Measurements from ENCODE around the gene GARS1. TPM values are rescaled to one million over a fixed set of nuclear protein-coding genes. Genes with fewer than 3 reads are reported as not detected.
A peak's percentile ranks its signal among the peaks of the same experiment; 100 is the strongest.

GARS1 gene
- polyA plus RNA-seq, 3 donors, result 46.0 to 68.4 (median 48.6) TPM

DNA sequence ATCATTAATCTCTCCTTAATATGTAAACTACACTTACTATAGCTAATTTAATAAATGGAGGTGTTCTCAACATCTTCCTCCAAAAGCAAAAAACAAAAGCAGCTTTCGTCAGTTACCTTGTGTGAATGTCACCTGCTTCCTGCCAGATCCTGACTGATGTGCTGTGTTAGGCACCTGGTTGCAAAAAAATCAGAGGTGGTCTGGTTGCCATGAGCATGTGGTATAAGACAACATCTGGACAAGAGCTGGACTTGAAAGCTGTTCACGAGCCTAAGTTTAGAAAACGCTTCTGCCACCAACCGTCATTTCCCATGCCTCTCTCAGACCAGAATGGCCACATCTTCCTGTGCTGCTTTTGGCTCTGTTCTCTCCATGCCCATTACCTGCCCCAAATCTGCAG, 48.1 kb upstream of the GARS1 start:
- DNase-seq, result no peak
- Histone ChIP-seq H3K79me2 (ENCODE audit: insufficient read depth, low read length) (no peaks in the 10 kb centered on the region), H3K4me2 (replicated peaks; ENCODE audit: extremely low read depth, low read length, poor library complexity, severe bottlenecking) (no peak overlapping the region), H3K4me1 (ENCODE audit: control insufficient read depth in 1 of 2, insufficient read depth in 2 of 2, low read length in 2 of 2) (peaks cover 16 to 18% of the 10 kb centered on the region in 2 donors), H3K27ac (ENCODE audit: low read depth in 1 of 2, low read length in 2 of 2) (peak overlapping the region in 1 of 2 donors; percentile 3), H3K27me3 (ENCODE audit: control insufficient read depth in 2 of 2, insufficient read depth in 2 of 2, low read length in 2 of 2) (no peaks in the 10 kb centered on the region), H4K20me1 (ENCODE audit: insufficient read depth, low read length) (no peaks in the 10 kb centered on the region), H3K9me3 (replicated peaks in 1 of 2; ENCODE audit: control insufficient read depth in 1 of 2, insufficient read depth in 1 of 2, low read length in 2 of 2) (no peaks in the 10 kb centered on the region), H3K36me3 (replicated peaks in 1 of 2; ENCODE audit: control insufficient read depth in 1 of 2, insufficient read depth in 2 of 2, low read length in 2 of 2) (peaks cover 30 to 60% of the 10 kb centered on the region in 2 donors), H2AFZ (ENCODE audit: insufficient read depth, low read depth, low read length, poor library complexity, severe bottlenecking) (no peak overlapping the region), H3K4me3 (replicated peaks in 1 of 3; ENCODE audit: low read depth in 2 of 3, low read length in 3 of 3) (no peak overlapping the region), H3K9ac (ENCODE audit: insufficient read depth, low read length, poor library complexity, severe bottlenecking) (no peak overlapping the region)
- peaks cover 0 to 4% (median 0%) of the 10 kb centered on the region in 7 donors for H3K9me3 Mint-ChIP-seq
- no peak overlapping the region for H3K4me3 Mint-ChIP-seq
- WGBS (ENCODE audit: insufficient coverage), result 100% methylated on average over 4 of the region's 4 CpGs
- peaks cover 0 to 3% (median 1%) of the 10 kb centered on the region in 3 donors for H3K27me3 Mint-ChIP-seq (ENCODE audit: low read depth in 3 of 3)
- intact Hi-C loops (cut with micrococcal nuclease), result no loop called here
- H3K36me3 Mint-ChIP-seq, result peaks cover 48 to 57% of the 10 kb centered on the region in 2 donors
- TF ChIP-seq, protein P1, sequence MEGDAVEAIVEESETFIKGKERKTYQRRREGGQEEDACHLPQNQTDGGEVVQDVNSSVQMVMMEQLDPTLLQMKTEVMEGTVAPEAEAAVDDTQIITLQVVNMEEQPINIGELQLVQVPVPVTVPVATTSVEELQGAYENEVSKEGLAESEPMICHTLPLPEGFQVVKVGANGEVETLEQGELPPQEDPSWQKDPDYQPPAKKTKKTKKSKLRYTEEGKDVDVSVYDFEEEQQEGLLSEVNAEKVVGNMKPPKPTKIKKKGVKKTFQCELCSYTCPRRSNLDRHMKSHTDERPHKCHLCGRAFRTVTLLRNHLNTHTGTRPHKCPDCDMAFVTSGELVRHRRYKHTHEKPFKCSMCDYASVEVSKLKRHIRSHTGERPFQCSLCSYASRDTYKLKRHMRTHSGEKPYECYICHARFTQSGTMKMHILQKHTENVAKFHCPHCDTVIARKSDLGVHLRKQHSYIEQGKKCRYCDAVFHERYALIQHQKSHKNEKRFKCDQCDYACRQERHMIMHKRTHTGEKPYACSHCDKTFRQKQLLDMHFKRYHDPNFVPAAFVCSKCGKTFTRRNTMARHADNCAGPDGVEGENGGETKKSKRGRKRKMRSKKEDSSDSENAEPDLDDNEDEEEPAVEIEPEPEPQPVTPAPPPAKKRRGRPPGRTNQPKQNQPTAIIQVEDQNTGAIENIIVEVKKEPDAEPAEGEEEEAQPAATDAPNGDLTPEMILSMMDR (IDR thresholded peaks at IDR 0.05), result no peak
- peak overlapping the region in 1 of 7 donors; percentile 51 for H3K27ac Mint-ChIP-seq
- peaks cover 18% of the 10 kb centered on the region for H3K4me1 Mint-ChIP-seq

DNA sequence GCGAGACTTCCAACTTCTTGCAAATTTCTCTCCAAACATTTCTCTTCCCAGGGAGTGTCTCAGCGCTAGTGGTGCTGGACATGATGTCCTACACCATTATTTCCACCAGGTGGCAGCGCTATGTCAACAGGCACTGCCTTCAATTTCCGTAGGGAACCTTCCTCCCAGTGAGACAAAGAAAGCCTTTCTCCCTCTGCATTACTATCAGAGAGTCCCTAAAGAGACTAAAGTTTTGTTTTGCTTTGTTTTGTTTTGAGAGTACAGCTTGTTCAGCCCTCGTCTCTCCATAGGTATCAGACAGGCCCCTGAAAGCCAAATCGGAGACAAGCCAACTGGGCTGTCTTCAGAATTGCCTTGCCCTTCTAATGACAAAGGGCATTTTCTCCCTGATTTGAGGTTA, 45.8 kb upstream of the GARS1 start:
- H3K9me3 ChIP-seq (replicated peaks in 1 of 2; ENCODE audit: control insufficient read depth in 1 of 2, insufficient read depth in 1 of 2, low read length in 2 of 2), result no peaks in the 10 kb centered on the region
- H3K27ac ChIP-seq (ENCODE audit: low read depth in 1 of 2, low read length in 2 of 2), result no peak overlapping the region
- no peaks in the 10 kb centered on the region for H4K20me1 ChIP-seq (ENCODE audit: insufficient read depth, low read length)
- no peak overlapping the region for H3K4me3 ChIP-seq (replicated peaks in 1 of 3; ENCODE audit: low read depth in 2 of 3, low read length in 3 of 3)
- Mint-ChIP-seq H3K9me3 (no peaks in the 10 kb centered on the region), H3K4me1 (peaks cover 22% of the 10 kb centered on the region), H3K36me3 (peaks cover 48 to 50% of the 10 kb centered on the region in 2 donors), H3K27ac (peak overlapping the region in 6 of 7 donors; percentile 8 to 90 (median 50)), H3K4me3 (no peak overlapping the region), H3K27me3 (ENCODE audit: low read depth in 3 of 3) (peaks cover 0 to 3% (median 1%) of the 10 kb centered on the region in 3 donors)
- no peaks in the 10 kb centered on the region for H3K27me3 ChIP-seq (ENCODE audit: control insufficient read depth in 2 of 2, insufficient read depth in 2 of 2, low read length in 2 of 2)
- H2AFZ ChIP-seq (ENCODE audit: insufficient read depth, low read depth, low read length, poor library complexity, severe bottlenecking), result no peak overlapping the region
- H3K4me2 ChIP-seq (replicated peaks; ENCODE audit: extremely low read depth, low read length, poor library complexity, severe bottlenecking), result no peak overlapping the region
- TF ChIP-seq, protein P1 (IDR thresholded peaks at IDR 0.05), result peak; percentile 87
- H3K36me3 ChIP-seq (replicated peaks in 1 of 2; ENCODE audit: control insufficient read depth in 1 of 2, insufficient read depth in 2 of 2, low read length in 2 of 2), result peaks cover 30 to 56% of the 10 kb centered on the region in 2 donors
- peaks cover 16 to 21% of the 10 kb centered on the region in 2 donors for H3K4me1 ChIP-seq (ENCODE audit: control insufficient read depth in 1 of 2, insufficient read depth in 2 of 2, low read length in 2 of 2)
- H3K79me2 ChIP-seq (ENCODE audit: insufficient read depth, low read length), result no peaks in the 10 kb centered on the region
- intact Hi-C loops (cut with micrococcal nuclease), result no loop called here
- no peak overlapping the region for H3K9ac ChIP-seq (ENCODE audit: insufficient read depth, low read length, poor library complexity, severe bottlenecking)
- peak; percentile 37 to 58 (median 49) for DNase-seq
- WGBS (ENCODE audit: insufficient coverage), result 36% methylated on average over 2 of the region's 6 CpGs

All from CD14-positive monocyte (primary cell).